NCI-H146 (cell line): ENCODE results near the gene ZFAND3.

Experiments used
- DNase-seq: peaks from one replicate; lab custom pipeline; 2025; lab: John Stamatoyannopoulos, UW

Gene ZFAND3

DNA sequence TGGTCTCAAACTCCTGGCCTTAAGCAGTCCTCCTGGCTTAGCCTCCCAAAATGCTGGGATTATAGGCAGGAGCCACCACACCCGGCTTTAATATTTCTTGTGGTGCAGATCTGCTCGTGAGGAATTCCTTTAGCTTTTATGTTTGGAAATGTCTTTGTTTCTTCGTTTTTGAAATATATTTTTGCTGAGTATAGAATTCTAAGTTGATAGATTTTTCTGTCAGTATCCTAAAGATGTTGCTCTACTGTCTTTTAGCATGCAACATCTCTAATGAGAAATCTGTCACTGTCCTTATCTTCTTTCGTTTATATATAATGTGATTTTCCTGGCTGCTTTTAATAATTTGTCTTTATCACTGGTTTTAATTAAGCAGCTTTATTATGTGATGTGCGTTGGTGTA is 75.1 kb downstream of the ZFAND3 start:
- no peak for DNase-seq

DNA sequence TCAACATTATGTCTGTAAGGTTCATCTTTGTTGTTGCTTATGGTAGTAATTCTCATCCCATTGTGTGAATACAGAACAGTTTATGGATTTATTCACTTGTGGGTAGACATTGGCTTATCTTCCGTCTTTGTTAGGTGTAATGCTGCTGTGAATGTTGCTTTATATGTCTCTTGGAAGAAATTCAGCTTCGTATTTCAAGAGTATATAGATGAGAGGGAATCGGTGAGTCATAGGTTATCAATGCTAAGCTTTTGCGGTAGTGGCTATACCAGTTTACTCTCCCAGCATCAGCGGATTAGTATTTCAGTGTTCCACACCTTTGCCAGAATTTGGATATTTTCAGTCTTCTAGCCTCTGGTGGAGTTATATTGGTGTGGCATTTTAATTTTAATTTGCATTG is 77.8 kb downstream of the ZFAND3 start:
- no peak for DNase-seq

DNA sequence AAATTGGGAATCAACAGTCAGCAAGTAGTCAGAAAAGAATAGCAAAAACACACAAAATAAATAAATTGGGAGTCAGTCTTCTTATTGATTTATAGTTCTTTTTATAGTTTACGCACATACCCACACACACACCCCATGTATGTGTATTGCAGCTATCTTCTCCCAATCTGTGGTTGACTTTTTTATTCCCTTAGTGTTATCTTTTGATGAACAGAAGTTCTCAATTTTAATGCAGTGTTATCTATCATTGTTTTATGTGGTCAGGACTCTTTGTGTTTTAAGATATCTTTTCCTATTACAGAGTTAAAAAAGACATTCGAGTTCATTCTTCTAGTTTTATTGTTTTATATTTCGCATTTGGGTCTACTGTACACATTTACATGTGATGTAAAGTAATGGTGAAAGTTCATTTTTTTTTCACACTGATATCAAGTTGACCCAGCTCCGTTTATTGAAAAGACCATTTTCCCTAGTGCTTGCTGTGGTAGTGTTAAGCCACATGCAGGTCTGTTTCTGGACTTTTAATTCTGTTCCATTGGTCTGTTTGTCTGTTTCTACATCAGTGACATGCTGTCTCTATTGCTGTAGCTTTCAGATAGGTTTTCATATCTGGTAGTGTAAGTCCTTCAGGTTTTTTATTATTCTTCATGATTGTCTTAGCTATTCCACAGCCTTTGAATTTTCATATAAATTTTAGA is 78.4 kb downstream of the ZFAND3 start:
- no peak for DNase-seq

DNA sequence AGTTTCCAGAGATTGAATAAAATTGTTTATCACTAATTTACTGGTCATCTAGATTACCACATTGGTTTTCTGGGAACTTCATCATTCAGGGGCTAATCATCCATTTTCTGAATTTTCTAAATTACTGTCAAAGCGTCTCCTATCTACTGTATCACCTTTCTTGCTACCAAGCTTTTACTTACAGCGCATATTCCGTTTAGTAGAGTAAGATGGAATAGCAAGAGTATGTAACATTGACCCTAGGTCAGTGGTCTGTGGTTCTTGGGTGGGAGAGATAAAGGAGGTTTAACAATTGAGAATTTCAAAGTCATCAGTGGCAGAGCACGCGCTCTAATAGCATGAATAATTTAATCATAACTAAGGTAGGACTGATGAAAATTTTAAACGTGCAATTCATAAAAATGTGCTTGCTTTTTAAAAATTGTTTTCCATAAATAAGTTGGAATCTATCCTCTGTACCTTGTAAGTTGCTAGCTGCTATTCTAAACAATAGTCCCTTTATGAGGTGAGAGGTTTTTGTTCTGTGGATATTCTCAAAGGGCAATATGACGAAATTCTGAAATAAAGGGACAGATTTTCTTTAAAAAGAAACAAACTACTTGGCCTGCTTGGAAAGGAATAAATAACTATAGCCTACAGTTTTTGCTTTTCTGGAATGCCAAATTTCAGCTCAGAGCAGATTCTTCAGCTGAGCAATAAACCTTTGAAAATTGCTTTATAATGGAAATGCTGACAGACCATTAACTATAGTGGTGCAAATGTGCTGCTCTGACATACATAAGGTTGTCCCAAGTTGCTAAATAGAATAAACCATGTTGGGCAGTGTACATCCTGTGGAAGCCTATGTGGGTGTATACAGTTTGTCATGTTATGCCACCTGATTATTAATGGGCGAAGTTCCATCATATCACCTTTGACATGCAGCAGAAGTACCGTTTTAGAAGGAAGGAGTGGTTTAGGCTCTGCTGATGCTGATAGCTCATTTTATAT is 84.1 kb downstream of the ZFAND3 start:
- no peak for DNase-seq

DNA sequence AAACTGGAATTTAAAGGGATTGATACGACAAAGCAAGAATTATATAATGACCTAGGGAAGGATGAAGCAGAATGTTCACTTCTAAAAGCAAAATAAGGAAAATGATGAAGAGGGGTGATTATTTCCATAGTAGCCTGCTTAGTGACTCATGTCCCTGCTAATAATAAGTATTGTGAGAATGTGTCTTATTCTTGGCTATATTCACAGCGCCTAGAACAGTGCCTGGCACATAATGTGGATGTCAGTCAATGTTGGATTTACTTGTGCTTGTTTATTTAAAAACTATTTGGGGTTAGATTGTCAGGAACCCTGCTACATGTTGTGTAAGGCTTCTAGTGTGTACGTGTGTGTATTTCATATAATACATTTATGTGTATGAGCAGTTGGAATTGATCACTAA is 85.1 kb downstream of the ZFAND3 start:
- no peak for DNase-seq

DNA sequence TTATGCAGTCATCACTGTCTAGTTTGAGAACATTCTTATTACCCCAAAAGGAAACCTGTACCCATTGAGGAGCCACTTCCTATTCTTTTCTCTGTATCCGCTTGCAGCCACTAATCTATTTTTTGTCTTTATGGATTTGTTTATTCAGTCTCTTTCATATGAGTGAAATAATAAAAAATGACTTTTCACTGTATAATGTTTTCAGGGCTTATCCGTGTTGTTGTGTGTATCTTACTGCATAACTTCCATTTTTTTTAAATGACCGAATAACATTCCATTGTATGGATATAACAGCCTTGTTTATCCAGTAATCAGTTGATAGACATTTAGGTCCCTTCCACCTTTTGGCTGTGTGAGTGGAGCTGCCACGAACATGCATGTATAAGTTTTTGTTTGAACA is 86.6 kb downstream of the ZFAND3 start:
- no peak for DNase-seq

DNA sequence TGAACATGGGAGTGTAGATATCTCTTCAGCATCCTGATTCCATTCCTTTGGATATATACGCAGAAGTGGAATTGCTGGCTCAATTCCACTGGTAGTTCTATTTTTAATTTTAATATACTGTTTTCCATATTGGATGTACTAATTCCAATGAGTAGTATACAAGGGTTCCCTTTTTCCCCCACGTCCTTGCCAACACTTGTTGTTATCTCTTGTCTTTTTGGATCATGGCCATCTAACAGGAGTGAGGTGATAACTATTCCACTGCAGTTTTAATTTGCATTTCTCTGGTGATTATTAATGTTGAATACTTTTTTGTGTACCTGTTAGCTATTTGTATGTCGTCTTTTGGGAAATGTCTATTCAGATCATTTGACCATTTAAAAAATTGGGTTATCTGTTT is 91.5 kb downstream of the ZFAND3 start:
- no peak for DNase-seq

DNA sequence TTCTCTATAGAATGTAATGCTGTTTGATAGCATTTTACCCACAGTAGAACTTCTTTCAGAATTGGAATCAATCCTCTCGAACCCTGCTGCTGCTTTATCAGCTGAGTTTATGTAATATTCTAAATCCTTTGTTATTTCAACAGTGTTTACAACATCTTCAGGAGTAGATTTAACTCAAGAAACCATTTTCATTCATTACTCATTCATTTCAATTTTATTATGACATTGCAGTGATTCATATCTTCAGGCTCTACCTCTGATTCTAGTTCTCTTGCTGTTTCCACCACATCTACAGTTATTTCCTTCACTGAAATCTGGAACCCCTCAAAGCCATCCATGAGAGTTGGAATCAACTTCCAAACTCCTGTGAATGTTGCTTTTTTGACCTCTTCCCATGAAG is 93.7 kb downstream of the ZFAND3 start:
- DNase-seq: no peak

DNA sequence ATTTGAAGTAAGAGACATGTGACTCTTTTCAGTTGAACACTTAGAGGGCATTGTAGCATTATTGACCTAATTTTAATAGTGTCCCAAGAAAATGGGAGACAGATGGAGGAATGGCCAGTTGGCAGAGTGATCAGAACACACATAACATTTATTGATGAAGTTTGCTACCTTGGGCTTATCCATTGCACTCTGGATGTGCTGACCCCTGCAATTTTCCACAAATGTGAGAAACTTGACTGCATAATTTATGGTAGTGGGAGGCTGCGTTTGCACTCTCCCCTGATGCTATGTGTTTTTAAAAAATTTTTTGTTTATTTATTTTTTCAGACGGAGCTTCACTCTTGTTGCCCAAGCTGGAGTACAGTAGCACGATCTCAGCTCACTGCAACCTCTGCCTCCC is 95.9 kb downstream of the ZFAND3 start:
- no peak for DNase-seq

DNA sequence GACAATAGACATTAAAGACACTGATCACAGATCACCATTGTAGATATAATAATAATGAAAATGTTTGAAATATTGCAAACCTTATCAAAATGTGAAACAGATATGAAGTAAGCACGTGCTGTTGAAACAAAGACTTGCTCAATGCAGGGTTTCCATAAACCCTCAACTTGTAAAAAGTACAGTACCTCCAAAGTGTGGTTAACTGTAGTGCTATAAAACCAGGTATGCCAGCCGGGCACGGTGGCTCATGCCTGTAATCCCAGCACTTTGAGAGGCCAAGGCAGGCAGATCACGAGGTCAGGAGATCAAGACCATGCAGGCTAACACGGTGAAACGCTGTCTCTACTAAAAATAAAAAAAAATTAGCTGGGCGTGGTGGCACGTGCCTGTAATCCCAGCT is 96.6 kb downstream of the ZFAND3 start:
- DNase-seq: no peak

DNA sequence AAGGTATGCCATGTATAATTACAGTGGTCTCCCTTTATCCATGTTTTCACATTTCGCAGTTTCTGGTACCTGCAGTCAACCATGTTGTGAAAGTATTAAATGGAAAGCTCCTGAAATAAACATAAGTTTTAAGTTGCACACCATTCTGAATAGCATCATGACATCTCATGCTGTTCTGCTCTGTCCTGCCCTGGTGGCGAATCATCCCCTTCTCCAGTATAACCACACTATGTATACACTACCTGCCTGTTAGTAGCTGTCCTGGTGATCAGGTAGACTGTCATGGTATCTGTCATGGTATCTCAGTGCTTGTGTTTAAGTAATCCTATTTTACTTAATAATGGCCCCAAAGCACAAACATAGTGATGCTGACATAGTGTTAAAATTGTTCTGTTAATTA is 97.1 kb downstream of the ZFAND3 start:
- no peak for DNase-seq

DNA sequence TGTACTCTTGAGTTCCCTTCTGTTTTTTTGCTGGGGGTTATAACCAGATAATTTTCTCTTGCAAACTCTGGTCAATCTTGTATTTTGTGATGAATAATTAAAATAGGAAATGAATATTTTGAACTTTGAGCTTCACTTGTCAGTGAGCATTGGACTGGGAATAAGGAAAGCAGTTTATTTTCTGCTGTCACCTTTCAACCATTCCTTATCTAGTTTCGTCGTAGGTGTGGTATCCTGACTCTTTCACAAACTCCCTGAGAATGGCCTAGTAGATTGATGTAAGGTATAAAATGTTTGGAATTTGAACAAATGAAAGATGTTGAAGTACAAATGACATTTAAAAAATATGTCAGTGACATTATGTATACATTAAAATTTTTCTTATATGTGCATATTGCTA is 98.0 kb downstream of the ZFAND3 start:
- no peak for DNase-seq

DNA sequence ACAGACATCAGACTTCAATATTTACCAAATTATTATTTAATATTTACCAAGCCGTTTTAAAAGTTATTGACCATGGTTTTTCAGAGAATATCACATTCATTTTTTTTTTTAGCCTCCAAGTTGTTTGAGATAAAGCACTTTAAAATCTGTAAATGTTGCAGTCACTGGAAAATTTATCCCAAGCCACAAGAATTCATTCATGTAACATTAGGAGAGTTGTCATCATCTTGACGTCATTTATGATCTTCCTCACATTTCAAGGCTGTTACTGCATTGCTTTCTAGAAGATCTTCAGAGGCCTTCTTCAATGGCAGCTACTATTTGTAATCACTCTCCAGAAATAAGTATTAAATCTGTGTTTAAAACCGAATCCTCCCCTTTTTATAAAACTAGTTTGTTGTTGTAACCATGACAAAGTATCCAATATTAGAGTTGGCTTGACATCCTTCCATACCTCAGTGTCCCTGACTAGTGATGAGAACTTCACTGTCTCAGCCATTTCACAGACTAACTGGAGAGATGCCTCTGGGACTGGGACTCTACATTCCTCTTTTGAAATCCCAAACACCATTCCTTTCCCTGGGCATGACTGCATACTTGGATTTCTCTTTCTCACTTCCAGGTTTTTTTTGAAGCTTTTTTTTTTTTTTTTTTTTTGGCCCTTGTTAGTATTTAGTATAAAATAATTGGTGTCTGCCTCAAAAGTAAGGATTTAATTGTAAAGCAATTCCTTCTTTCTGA is 100.1 kb downstream of the ZFAND3 start:
- DNase-seq: no peak

DNA sequence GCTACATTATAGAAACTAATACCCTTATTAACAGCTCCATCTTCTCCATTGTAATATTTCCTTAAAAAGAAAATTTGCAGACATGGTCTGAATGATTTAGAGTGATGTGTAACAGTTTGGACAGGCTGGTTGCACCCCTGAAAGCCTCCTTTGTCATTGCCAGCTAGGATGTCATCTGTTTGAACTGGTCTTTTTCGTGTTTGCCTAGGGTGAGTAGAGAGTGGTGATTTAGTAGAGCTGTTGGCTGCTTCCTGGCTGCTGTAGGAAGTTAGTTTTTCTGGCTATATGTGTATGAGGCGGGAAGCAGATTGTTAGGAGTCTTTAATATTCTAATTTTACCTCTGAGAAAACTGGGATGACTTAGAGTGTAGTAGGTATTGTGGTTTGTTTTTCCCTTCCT is 101.1 kb downstream of the ZFAND3 start:
- DNase-seq: peak; percentile 26

DNA sequence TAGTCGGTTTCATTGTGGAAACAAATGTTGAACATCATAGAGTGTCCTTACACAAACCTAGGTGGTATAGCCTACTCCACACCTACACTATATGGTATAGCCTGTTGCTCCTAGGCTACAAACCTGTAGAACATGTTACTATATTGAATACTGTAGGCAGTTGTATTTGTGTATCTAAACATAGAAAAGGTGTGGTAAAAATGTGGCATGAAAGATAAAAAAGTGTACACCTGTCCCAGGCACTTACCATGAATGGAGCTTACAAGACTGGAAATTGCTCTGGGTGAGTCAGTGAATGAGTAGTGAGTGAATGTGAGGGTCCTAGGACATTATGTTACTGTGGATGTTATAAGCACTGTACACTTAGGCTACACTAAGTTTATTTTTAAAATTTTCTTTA is 103.0 kb downstream of the ZFAND3 start:
- no peak for DNase-seq

DNA sequence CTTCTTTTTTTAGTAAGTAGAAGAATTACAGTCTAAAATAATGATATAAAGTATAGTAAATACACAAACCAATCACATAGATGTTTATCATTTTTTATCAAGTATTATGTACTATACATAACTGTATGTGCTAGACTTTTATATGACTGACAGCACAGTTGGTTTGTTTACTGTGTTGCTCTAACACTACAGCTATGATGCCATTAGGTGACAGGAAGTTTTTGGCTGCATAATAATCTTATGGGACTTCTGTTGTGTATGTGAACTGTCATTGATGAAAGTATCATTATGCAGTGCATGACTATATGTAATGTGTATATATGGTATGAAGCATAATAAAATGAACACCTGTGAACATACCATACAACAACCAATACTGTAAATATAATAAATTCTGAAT is 104.0 kb downstream of the ZFAND3 start:
- DNase-seq: no peak

DNA sequence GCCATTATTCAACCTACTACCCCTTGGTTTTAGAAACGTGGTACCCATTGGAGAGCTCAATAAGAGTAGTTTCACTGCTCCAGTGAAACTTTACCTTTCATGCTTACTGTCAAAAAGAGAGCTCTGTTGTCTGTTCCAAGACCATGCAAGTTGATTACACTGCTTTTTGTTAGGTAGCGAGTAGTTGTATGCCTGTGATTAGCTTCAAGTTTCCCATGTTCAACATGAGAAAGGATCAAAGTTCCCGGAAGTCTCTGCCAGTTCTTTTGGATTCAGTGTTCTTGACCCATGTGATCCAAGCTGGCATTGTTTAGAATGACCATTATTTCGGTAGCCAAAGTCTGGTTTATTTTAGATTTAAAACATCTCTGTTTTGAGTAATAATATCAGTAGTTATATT is 107.1 kb downstream of the ZFAND3 start:
- DNase-seq: no peak

DNA sequence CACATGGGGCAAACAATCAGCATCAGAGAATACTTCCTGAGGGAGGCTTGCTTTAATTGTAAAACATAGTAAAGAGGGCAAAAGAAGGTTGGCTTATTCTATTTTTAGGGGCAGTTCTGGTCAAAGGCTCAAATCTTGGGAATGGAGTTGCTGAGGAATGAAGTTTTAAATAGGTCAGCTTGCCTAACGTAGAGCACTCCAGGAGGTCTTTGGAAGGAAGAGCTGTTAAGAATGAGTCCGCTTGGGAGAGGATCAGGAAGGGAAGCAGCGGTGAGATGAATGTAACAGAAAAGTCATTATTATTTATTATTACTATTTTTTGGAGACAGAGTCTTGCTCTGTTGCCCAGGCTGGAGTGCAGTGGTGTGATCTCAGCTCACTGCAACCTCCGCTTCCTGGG is 108.7 kb downstream of the ZFAND3 start:
- DNase-seq: no peak

DNA sequence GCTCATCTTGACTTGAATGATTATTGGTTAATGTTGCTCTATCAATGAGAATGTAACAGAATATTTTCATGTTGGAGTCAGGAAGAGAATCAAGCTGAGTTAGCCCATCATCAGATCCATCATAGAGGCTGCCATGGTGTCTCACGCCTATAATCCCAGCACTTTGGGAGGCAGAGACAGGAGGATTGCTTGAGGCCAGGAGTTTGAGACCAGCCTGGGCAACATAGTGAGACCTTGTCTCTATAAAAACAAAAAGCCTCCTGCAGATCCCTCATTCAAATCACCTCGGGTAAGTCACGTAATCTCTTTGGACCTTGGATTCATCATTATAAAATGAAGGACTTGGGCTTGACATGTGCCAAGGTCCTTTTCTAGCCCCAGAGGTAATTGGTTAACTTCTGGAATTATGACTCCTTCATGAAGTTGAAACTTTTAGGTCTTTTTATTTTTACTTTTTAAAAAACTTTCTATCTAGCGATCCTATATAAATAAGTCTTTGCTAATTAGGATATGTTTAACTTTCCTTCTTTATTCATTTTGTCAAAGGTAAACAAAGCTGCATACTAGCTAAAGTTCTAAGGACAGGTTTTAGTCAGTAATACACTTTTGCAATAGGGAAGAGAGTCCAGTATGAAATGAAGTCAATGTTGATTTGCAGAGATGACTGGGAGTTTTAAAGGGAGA is 110.9 kb downstream of the ZFAND3 start:
- no peak for DNase-seq

DNA sequence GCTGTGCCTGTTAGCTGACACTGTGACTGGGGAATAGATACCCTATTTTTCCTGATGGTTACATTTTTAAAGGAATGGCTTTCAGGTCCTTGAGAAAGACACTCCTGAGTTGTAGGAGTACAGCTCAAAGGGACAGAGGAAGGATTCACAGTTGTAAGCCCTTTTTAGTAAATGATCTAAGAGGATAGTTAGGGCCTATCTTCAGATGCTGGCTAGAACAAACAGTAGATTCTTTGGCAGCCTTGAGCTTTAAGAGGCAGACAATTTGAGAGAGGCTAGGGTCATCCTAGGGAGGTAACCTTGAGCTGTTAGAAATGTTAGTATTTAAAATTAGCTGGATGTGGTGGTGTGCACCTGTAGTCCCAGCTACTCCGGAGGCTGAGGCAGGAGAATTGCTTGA is 111.5 kb downstream of the ZFAND3 start:
- no peak for DNase-seq

DNA sequence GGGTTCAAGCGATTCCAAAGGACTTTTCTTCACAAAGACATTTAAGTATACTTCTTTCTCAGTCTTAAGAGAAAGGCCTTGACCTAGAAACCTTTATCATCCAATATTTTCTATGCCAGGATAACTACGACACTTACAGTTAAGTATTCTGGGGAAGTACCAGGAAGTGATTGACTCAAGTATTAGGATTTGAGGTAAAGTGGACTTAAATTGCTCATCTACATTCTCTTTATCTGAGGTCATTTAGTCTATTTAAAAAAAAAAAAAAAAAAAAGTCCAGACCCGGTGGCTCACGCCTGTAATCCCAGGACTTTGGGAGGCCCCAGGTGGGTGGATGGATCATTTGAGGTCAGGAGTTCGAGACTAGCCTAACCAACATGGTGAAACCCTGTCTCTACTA is 114.7 kb downstream of the ZFAND3 start:
- DNase-seq: no peak

DNA sequence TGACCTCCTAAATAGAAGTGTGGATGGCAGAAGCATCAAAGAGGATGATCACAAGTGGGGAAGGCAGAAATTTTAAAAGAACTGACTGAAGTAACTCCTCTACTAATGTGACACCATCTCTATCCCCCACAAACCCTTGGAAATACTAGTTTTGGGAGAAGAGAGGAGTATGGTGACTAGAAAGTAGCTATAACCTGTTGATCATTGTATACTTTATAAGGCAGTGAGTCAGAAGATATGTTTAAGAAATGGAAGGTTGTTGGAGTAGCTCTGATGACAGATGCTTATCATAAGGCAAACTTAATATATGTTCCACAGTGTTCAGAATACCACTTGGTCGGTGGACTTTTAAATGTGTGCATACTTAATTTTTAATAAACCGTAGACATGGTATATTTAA is 116.6 kb downstream of the ZFAND3 start:
- no peak for DNase-seq
